ENCODE results near the gene IFT25. TPM values are rescaled to one million over a fixed set of nuclear protein-coding genes. Genes with fewer than 3 reads are reported as not detected.
A peak's percentile ranks its signal among the peaks of the same experiment; 100 is the strongest.

The IFT25 gene
- total RNA-seq, 4 donors from 2014 or later = 2.4 to 9.1 (median 2.9) TPM

DNA sequence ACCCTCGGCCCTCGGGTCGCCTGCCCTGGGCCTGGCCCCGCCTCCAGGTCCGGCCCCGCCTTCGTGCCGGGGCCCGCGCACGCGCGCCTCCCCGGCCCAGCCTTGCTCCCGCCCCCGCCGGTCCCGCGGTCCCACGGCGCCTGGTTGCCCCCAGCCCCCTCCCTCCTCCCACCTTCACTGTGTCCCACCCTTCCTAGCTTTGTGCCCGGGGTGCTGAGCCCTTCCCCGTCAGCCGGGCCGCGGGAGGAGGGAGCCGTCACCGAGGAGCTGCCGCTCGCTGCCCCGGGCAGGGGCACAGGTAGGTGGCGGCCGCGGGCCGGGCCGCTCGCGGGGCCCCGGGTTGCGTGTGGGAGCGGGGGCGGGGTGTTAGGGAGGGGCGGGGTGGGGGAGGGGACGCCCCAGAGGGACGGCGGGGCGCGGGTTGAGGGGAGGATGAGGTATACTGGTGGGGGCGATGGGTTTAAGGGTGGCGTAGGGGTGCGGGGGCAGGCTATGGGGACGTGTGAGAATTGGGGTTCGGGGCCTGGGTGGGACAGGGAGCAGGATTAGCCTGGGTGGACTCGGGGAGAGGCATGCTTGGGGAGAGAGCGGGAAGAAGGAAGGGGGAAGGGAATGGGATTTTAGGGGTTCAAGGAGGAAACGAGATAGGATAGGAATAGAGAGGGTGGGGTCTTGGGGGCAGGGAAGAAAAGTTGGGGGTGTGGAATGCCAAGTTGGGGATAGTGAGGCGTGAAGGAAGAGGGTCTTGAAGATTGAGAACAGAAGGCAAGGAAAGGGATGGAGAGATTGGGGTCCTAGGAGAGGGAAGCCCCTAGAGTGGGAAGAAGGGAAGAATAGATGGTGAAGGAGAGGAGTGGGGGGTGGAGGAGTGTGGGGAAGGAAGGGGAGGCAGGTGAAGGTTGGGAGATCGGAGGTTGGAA, 1.0 kb upstream of the IFT25 start, which contains the start of gene LRRC42:
TSS of gene LRRC42 (plus strand) at position 99 of the 920 bp plus-strand sequence. CDS start 5,650 bp downstream, outside the sequence.
- Histone ChIP-seq H3K4me1 (peaks cover 8 to 19% of the 10 kb centered on the region in 2 donors), H3K4me3 (peak within 1 kb of the TSS; percentile 80 to 98 (median 92)), H3K27me3 (no peaks in the 10 kb centered on the region), H3K27ac (peak within 1 kb of the TSS; percentile 86 to 97 (median 94)), H3K36me3 (no peaks in the 10 kb centered on the region), H3K9me3 (no peaks in the 10 kb centered on the region)
- peak in 1 of 2 donors; percentile 42 for TF ChIP-seq POLR2A (IDR thresholded peaks at IDR 0.05)
- TF ChIP-seq, protein P1, sequence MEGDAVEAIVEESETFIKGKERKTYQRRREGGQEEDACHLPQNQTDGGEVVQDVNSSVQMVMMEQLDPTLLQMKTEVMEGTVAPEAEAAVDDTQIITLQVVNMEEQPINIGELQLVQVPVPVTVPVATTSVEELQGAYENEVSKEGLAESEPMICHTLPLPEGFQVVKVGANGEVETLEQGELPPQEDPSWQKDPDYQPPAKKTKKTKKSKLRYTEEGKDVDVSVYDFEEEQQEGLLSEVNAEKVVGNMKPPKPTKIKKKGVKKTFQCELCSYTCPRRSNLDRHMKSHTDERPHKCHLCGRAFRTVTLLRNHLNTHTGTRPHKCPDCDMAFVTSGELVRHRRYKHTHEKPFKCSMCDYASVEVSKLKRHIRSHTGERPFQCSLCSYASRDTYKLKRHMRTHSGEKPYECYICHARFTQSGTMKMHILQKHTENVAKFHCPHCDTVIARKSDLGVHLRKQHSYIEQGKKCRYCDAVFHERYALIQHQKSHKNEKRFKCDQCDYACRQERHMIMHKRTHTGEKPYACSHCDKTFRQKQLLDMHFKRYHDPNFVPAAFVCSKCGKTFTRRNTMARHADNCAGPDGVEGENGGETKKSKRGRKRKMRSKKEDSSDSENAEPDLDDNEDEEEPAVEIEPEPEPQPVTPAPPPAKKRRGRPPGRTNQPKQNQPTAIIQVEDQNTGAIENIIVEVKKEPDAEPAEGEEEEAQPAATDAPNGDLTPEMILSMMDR (IDR thresholded peaks at IDR 0.05 in 4 of 5, conservative IDR thresholded peaks at IDR 0.05 in 1 of 5) = peak in 2 of 5 experiments; percentile 17 to 60
- ATAC-seq (peak; percentile 87 to 89), DNase-seq (no peak)
- in situ Hi-C loops (cut with MboI; ENCODE audit: low sequenced_read_pairs in 4 of 4) (loop anchor here in 3 of 4 donors (5.0 to 10.0 kb wide), 2 partner anchors 59 to 62 kb away; partner anchors contain the start of gene YIPF1 (in 3 of the 3)), intact Hi-C loops (cut with DNase I; ENCODE audit: low total_unique reads) (loop anchor here (1.0 to 10.0 kb wide), 6 partner anchors 57 to 1889 kb away; partner anchors contain the start of genes ACOT11, BTF3L4, CPT2 and TTC4)

- ATAC-seq (peak in 1 of 2 donors; percentile 4), DNase-seq (no peak)
- peaks cover 8 to 19% of the 10 kb centered on the region in 2 donors for H3K4me1 ChIP-seq
- no peaks in the 10 kb centered on the region for H3K9me3 ChIP-seq
- no peaks in the 10 kb centered on the region for H3K36me3 ChIP-seq
- intact Hi-C loops (cut with DNase I; ENCODE audit: low total_unique reads) (loop anchor here (1.0 to 10.0 kb wide), 7 partner anchors 83 to 1888 kb away; partner anchors contain the start of genes ACOT11, BTF3L4, CPT2 and NDC1), in situ Hi-C loops (cut with MboI; ENCODE audit: low sequenced_read_pairs in 4 of 4) (loop anchor here in 3 of 4 donors (5.0 to 10.0 kb wide), 2 partner anchors 58 to 60 kb away; partner anchors contain the start of gene YIPF1 (in 3 of the 3))
- H3K27ac ChIP-seq = peak overlapping the region; percentile 86 to 97 (median 94)
- peak overlapping the region; percentile 80 to 98 (median 92) for H3K4me3 ChIP-seq
- H3K27me3 ChIP-seq = no peaks in the 10 kb centered on the region
- TF ChIP-seq, protein P1 (IDR thresholded peaks at IDR 0.05 in 4 of 5, conservative IDR thresholded peaks at IDR 0.05 in 1 of 5) = no peak
- no peak for TF ChIP-seq POLR2A (IDR thresholded peaks at IDR 0.05)
Observed at GRCh38 chr1:53945183-53945432, 391 bp downstream of the IFT25 start.

DNA sequence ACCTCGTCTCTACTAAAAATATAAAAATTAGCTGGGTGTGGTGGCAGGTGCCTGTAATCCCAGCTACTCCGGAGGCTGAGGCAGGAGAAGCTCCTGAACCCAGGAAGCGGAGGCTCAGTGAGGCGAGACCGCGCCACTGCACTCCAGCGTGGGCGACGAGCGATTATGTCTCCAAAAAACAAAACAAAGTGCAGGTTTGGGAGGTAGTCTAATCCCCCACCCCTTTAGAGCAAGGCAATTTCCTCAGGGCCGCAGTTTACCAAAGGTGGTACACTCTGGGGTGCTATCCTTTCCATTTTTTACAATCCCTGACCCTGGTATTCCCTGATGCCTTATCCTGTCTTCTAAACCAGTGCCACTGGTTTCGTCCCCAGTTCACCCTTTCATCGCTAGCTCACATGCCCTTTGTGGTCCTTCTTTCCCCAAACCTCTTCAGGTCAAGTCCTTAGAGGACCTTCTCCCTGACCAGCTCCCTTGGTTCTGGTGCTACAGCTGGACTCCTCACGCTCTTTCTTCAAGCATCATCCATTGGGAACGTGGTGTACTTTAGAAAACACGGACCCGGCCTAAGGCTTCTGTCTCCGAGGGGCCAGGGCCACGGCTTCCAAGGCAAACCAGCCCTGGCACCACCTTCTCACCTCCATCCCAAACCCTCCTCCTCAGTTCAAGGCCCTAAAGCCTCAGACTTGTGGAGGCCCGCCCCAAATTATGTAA, 873 bp downstream of the IFT25 start:
- intact Hi-C loops (cut with DNase I; ENCODE audit: low total_unique reads) = loop anchor here (1.0 to 10.0 kb wide), 7 partner anchors 82 to 1887 kb away; partner anchors contain the start of genes ACOT11, BTF3L4, CPT2 and NDC1
- no peak for ATAC-seq
- H3K9me3 ChIP-seq = no peaks in the 10 kb centered on the region

More for the DNA sequence above, 873 bp downstream of the IFT25 start:
- Histone ChIP-seq H3K4me1 (peaks cover 8 to 19% of the 10 kb centered on the region in 2 donors), H3K4me3 (peak overlapping the region; percentile 80 to 98 (median 92)), H3K27ac (peak overlapping the region; percentile 86 to 97 (median 94)), H3K36me3 (no peaks in the 10 kb centered on the region), H3K27me3 (no peaks in the 10 kb centered on the region)
- TF ChIP-seq, protein P1 (IDR thresholded peaks at IDR 0.05 in 4 of 5, conservative IDR thresholded peaks at IDR 0.05 in 1 of 5) = no peak
- no peak for TF ChIP-seq POLR2A (IDR thresholded peaks at IDR 0.05)
- no peak for DNase-seq
- in situ Hi-C loops (cut with MboI; ENCODE audit: low sequenced_read_pairs in 4 of 4) = loop anchor here in 3 of 4 donors (5.0 to 10.0 kb wide), 2 partner anchors 57 to 60 kb away; partner anchors contain the start of gene YIPF1 (in 3 of the 3)
